Stomach (tissue), 9 donors: ENCODE measurements around the gene ATP2B3. TPM values are rescaled to one million over a fixed set of nuclear protein-coding genes. Genes with fewer than 3 reads are reported as not detected.

Experiments
- DNase-seq, 2 donors: peaks; one replicate each; pipeline versions ENCODE4 v3.0.0 to v3.0.0-alpha.2; 2013 to 2019
- H3K27ac ChIP-seq, 5 donors: fragments of 200-600 bp in 4 of 5; sonication (generic) in 4 of 5; one replicate each; pipeline ENCODE4 v1.5.1; 2013 to 2019; ENCODE audit warnings: mild to moderate bottlenecking in 1 of 5, moderate library complexity in 1 of 5
- H3K27me3 ChIP-seq, 3 donors: fragments of 200-600 bp; sonication (generic); one replicate each; pipeline ENCODE4 v1.5.1; 2017 to 2019; ENCODE audit warnings: mixed run types in 1 of 3
- H3K36me3 ChIP-seq, 4 donors: fragments of 200-600 bp; sonication (generic); 1 replicate in 3 of 4; 2 replicates in 1 of 4; pipeline ENCODE4 v1.5.1; 2016 to 2019
- H3K4me1 ChIP-seq, 4 donors: fragments of 200-600 bp; sonication (generic); one replicate each; pipeline ENCODE4 v1.5.1; 2016 to 2019
- H3K4me3 ChIP-seq, 4 donors: fragments of 200-600 bp; sonication (generic) in 3 of 4; one replicate each; pipeline ENCODE4 v1.5.1; 2016 to 2019; ENCODE audit warnings: mild to moderate bottlenecking in 1 of 4
- H3K9me3 ChIP-seq, 4 donors: fragments of 200-600 bp; sonication (generic); one replicate each; pipeline ENCODE4 v1.5.1; 2016 to 2019
- EP300 ChIP-seq: sonication (generic); formaldehyde crosslinking; IDR thresholded peaks from one replicate; pipeline ENCODE4 v1.6.1; 2017; ENCODE audit warnings: antibody characterized with exemption
- POLR2A ChIP-seq, 4 donors: fragments of 450-650 bp; IDR thresholded peaks; one replicate each; pipeline ENCODE4 v1.6.1; 2016; ENCODE audit warnings: antibody characterized with exemption in 4 of 4, control low read depth in 2 of 4, mild to moderate bottlenecking in 1 of 4, moderate library complexity in 1 of 4
- POLR2AphosphoS5 ChIP-seq, 3 donors: sonication (generic); formaldehyde crosslinking; IDR thresholded peaks; one replicate each; pipeline ENCODE4 v1.6.1; 2016; ENCODE audit warnings: antibody characterized with exemption in 3 of 3
- WGBS, 5 donors: extraction: QIAGEN DNeasy Blood & Tissue Kit in 3 of 5; methylation state at CpG; one replicate each; pipeline versions ENCODE4 v1.1.5 to v1.1.7; 2013 to 2018; 5-methylcytosine and 5-hydroxymethylcytosine counted together
- intact Hi-C: fragments of 100-400 bp; cut with DNase I; formaldehyde crosslinking; loops from one replicate; pipeline ENCODE4 v1.15.1; 2023; ENCODE audit warnings: low total_unique reads
- polyA plus RNA-seq, 3 donors: library from polyadenylated mRNA; stranded (reverse); fragments of 200-250 nt; gene quantifications; one replicate each; pipeline ENCODE4 v1.2.3, GENCODE V29; 2013
- total RNA-seq, 5 donors: library from RNA; depleted of rRNA; stranded (reverse); fragments of >200 nt; gene quantifications; one replicate each; pipeline versions ENCODE4 v1.1.0 to v1.2.3, GENCODE V29; 2014 to 2016
- TF ChIP-seq, protein P1 (sequence below), 7 experiments: fragments of 450-650 bp in 4 of 7; fragments of 200-600 bp in 3 of 7; sonication (generic) in 3 of 7; IDR thresholded peaks; one replicate each; pipeline ENCODE4 v1.5.1; 2016 to 2019; ENCODE audit warnings: antibody characterized with exemption in 7 of 7, control low read depth in 2 of 7, mild to moderate bottlenecking in 1 of 7
- donor health status: healthy with polysubstance abuse.
- donor health status: Bipolar disorder and iron deficiency.
- donor health status: healthy.

Gene ATP2B3
- total and polyA plus RNA-seq, 8 donors: 0.03 to 0.55 TPM; not detected in 6

DNA sequence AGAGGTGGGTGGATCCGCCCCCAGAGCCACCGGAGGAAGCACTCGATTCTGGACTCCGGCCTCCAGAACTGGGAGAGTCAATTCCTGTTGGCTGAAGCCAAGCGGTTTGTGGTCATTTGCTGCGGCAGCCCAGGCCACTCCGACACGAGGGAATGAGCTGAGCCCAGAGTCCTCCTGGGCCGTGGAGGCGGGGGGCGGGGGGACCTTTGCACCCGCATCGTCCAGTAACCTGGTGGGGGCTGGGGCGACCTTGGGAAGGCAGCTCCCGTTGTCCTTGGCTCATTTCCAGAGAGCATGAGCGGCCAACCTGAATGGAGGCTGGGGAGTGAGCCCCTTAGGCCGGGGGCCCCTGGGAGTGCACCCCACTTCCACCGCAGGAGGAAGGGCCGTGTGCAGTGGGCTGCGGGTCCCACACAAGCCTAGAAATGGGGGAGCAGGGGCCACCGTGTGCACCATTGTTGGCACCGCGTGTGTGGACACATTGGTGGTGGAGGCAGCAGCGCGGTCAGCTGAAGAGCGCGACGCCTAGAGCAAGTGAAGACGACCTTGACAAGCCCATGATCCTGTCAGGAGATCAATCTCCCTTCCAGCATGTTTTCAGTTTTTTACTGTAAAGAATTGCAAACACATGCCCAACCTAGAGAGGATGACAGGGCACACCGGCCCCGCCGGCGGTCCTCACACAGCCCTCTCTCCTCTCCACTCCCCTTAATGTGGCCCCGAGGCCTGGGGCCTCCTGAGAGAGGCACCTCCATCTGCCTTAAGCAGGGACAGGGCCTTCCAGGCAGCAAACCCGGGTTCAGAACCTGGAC is 109.6 kb downstream of the ATP2B3 start:
- no peaks in the 10 kb centered on the region for H3K4me1 ChIP-seq
- DNase-seq: no peak
- no peak overlapping the region for H3K27ac ChIP-seq
- TF ChIP-seq POLR2AphosphoS5 (IDR thresholded peaks at IDR 0.05): no peak
- no peak for TF ChIP-seq POLR2A (IDR thresholded peaks at IDR 0.05)
- TF ChIP-seq, protein P1, sequence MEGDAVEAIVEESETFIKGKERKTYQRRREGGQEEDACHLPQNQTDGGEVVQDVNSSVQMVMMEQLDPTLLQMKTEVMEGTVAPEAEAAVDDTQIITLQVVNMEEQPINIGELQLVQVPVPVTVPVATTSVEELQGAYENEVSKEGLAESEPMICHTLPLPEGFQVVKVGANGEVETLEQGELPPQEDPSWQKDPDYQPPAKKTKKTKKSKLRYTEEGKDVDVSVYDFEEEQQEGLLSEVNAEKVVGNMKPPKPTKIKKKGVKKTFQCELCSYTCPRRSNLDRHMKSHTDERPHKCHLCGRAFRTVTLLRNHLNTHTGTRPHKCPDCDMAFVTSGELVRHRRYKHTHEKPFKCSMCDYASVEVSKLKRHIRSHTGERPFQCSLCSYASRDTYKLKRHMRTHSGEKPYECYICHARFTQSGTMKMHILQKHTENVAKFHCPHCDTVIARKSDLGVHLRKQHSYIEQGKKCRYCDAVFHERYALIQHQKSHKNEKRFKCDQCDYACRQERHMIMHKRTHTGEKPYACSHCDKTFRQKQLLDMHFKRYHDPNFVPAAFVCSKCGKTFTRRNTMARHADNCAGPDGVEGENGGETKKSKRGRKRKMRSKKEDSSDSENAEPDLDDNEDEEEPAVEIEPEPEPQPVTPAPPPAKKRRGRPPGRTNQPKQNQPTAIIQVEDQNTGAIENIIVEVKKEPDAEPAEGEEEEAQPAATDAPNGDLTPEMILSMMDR (IDR thresholded peaks at IDR 0.05): no peak
- no peak for TF ChIP-seq EP300
- WGBS, 5 donors: 74 to 84% (median 78%) methylated on average over 18 to 32 of the region's 35 CpGs
- intact Hi-C loops: no loop called here
- peaks cover 0 to 20% (median 18%) of the 10 kb centered on the region in 3 donors for H3K27me3 ChIP-seq
- H3K36me3 ChIP-seq: no peaks in the 10 kb centered on the region
- peaks cover 0 to 23% (median 8%) of the 10 kb centered on the region in 4 donors for H3K9me3 ChIP-seq
- no peak overlapping the region for H3K4me3 ChIP-seq

DNA sequence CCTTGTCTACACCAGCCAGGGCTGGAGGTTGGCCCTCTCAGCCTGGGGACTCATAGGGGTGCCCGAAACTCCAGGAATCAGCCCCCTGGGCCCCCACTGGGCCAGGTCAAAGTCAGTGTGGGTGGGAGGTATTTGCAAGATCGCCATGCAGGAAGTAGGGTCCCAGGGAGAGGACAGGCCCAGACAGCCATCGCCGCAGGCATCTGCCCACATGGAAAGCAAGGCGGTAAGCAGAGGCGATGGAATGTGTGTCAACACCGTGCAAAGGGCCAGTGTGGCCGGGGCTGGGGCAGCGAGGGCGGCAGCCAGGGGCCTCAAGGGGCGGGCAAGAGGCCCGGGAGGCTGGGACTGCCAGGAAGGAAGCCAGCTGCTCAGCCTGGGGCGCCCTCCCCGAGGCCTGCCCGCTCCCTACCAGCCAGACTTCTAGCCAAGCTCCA is 110.3 kb downstream of the ATP2B3 start:
- H3K36me3 ChIP-seq: no peaks in the 10 kb centered on the region
- no peaks in the 10 kb centered on the region for H3K4me1 ChIP-seq
- H3K27me3 ChIP-seq: peaks cover 0 to 19% (median 18%) of the 10 kb centered on the region in 3 donors
- no peak for DNase-seq
- intact Hi-C loops: no loop called here
- no peak overlapping the region for H3K4me3 ChIP-seq
- 40 to 70% (median 47%) methylated on average over 11 to 15 of the region's 15 CpGs; no CpG with 5 or more reads in 1 of the 5 donors for WGBS, 5 donors
- H3K9me3 ChIP-seq: peaks cover 0 to 30% (median 11%) of the 10 kb centered on the region in 4 donors
- no peak overlapping the region for H3K27ac ChIP-seq
- TF ChIP-seq, protein P1 (IDR thresholded peaks at IDR 0.05): no peak
- no peak for TF ChIP-seq EP300
- TF ChIP-seq POLR2A (IDR thresholded peaks at IDR 0.05): no peak
- no peak for TF ChIP-seq POLR2AphosphoS5 (IDR thresholded peaks at IDR 0.05)

DNA sequence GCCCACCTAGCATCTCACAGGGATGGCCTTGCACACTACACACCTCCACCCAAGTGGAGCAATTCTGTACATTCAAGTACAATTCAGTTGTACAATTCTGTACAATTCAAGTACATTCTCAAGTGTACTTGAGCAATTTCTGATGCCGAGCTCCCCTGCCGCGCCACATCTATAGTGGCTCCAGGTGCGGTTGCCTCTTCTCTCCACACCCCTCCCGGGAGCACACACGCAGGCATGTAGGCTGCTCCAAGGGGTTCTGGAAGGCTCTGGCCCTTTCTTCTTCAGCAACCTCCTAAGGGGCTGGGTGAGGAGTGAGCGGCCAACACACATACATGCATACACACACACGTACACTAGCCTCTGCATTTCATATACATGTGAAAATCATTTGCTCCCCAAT is 110.7 kb downstream of the ATP2B3 start:
- no peaks in the 10 kb centered on the region for H3K36me3 ChIP-seq
- no peak overlapping the region for H3K4me3 ChIP-seq
- no peak overlapping the region for H3K27ac ChIP-seq
- peaks cover 0 to 30% (median 12%) of the 10 kb centered on the region in 4 donors for H3K9me3 ChIP-seq
- DNase-seq: no peak
- peaks cover 0 to 20% (median 16%) of the 10 kb centered on the region in 3 donors for H3K27me3 ChIP-seq
- no peak for TF ChIP-seq POLR2A (IDR thresholded peaks at IDR 0.05)
- no peak for TF ChIP-seq EP300
- no peak for TF ChIP-seq POLR2AphosphoS5 (IDR thresholded peaks at IDR 0.05)
- TF ChIP-seq, protein P1 (IDR thresholded peaks at IDR 0.05): no peak
- 91 to 99% (median 91%) methylated on average over 7 to 8 of the region's 8 CpGs for WGBS, 5 donors
- intact Hi-C loops: no loop called here
- no peaks in the 10 kb centered on the region for H3K4me1 ChIP-seq

DNA sequence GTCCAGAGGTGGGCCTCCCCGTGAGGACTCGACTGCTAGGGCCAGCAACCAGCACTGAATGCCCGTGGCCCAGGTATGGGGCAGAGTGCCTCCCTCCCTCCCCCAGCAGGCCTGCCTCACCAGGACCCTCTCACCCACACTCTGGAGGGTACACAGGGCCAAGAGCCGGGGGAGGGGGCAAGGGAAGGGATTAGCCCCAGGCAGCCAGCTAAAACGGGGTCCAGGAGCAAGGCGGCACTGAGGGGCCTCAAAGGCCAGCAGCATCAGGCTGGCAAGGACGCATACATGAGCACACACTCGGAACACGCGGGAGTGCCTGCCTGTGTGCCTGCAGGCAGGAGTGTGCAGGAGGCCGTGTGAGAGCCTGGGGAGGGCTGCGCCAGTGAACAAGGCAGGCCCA is 111.2 kb downstream of the ATP2B3 start:
- Histone ChIP-seq H3K4me1 (no peaks in the 10 kb centered on the region), H3K27me3 (peaks cover 0 to 20% (median 11%) of the 10 kb centered on the region in 3 donors), H3K9me3 (peaks cover 0 to 30% (median 12%) of the 10 kb centered on the region in 4 donors), H3K36me3 (no peaks in the 10 kb centered on the region), H3K27ac (no peak overlapping the region), H3K4me3 (no peak overlapping the region)
- no peak for DNase-seq
- TF ChIP-seq, protein P1 (IDR thresholded peaks at IDR 0.05): no peak
- no peak for TF ChIP-seq POLR2AphosphoS5 (IDR thresholded peaks at IDR 0.05)
- TF ChIP-seq EP300: no peak
- TF ChIP-seq POLR2A (IDR thresholded peaks at IDR 0.05): no peak
- WGBS, 5 donors: 83 to 97% (median 87%) methylated on average over 6 to 12 of the region's 12 CpGs
- intact Hi-C loops: no loop called here
